Esophagus squamous epithelium (tissue), 5 donors: ENCODE measurements around the gene PLD4. TPM values are rescaled to one million over a fixed set of nuclear protein-coding genes. Genes with fewer than 3 reads are reported as not detected.
"Not testable (repeated sequence)": the region's sequence is repeated elsewhere in the genome, so short reads cannot be mapped to it uniquely, and the experiment has no call there.

Experiments
- DNase-seq: peaks from one replicate; lab custom pipeline; 2025; lab: John Stamatoyannopoulos, UW
- H3K27ac ChIP-seq, 4 donors: fragments of 200-600 bp; sonication (generic); one replicate each; pipeline ENCODE4 v1.5.1; 2016 to 2019; ENCODE audit warnings: mild to moderate bottlenecking in 1 of 4
- H3K27me3 ChIP-seq, 4 donors: fragments of 200-600 bp; sonication (generic); 1 replicate in 3 of 4; 2 replicates in 1 of 4; pipeline versions ENCODE4 v1.5.1 to v1.6.0; 2017 to 2021; ENCODE audit warnings: antibody characterized with exemption in 1 of 4
- H3K36me3 ChIP-seq, 3 donors: fragments of 200-600 bp; sonication (generic); one replicate each; pipeline ENCODE4 v1.5.1; 2016 to 2019
- H3K4me1 ChIP-seq, 3 donors: fragments of 200-600 bp; sonication (generic); one replicate each; pipeline ENCODE4 v1.5.1; 2017 to 2019
- H3K4me3 ChIP-seq, 4 donors: fragments of 200-600 bp; sonication (generic); 1 replicate in 3 of 4; 2 replicates in 1 of 4; pipeline ENCODE4 v1.5.1; 2016 to 2019; ENCODE audit warnings: mild to moderate bottlenecking in 2 of 4, moderate library complexity in 1 of 4
- H3K9me3 ChIP-seq, 3 donors: fragments of 200-600 bp; sonication (generic); one replicate each; pipeline ENCODE4 v1.5.1; 2016 to 2019
- POLR2A ChIP-seq, 4 donors: fragments of 450-650 bp; IDR thresholded peaks; one replicate each; pipeline ENCODE4 v1.6.1; 2017; ENCODE audit warnings: antibody characterized with exemption in 4 of 4, mild to moderate bottlenecking in 4 of 4, moderate library complexity in 3 of 4
- WGBS, 2 donors: methylation state at CpG; one replicate each; pipeline ENCODE4 v1.1.5; 2018; 5-methylcytosine and 5-hydroxymethylcytosine counted together
- intact Hi-C: fragments of 100-400 bp; cut with DNase I; formaldehyde crosslinking; loops from one replicate; pipeline ENCODE4 v1.15.0; 2022
- total RNA-seq, 4 donors: library from RNA; depleted of rRNA; stranded (reverse); fragments of >200 nt; gene quantifications; one replicate each; pipeline ENCODE4 v1.1.0, GENCODE V29; 2016
- TF ChIP-seq, protein P1 (sequence below), 6 experiments: fragments of 450-650 bp in 4 of 6; fragments of 200-600 bp in 2 of 6; sonication (generic) in 2 of 6; IDR thresholded peaks; one replicate each; pipeline ENCODE4 v1.5.1; 2016 to 2019; ENCODE audit warnings: antibody characterized with exemption in 6 of 6, mild to moderate bottlenecking in 4 of 6, moderate library complexity in 4 of 6
- donor health status: DM: yes; HTN: yes; CAD: no.

PLD4 gene
- total RNA-seq, 4 donors from 2014 or later: 0.18 to 0.95 (median 0.64) TPM

DNA sequence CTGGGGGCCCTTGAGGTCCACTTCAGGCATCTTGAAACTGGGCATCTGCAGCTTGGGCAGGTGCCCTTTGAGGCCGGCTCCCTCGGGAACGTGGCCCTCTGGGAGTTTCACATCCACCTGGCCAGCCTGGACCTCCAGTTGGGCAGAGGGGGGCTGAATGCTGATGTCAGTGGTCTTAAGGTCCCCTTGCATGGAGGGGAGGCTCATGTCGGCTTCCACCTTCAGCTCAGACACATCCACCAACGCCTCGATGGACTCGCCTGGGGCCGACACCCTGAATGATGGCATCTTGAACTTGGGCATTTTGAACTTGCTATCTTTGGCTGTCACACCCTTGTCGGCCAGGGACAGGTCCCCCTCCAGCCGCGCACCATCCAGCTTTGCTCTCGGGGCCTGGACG, 22.5 kb downstream of the PLD4 start:
- H3K9me3 ChIP-seq, DNase-seq, H3K4me1 ChIP-seq, H3K4me3 ChIP-seq, H3K27me3 ChIP-seq, intact Hi-C loops, H3K27ac ChIP-seq: not testable (repeated sequence)
- 82 to 95% methylated on average over 7 to 13 of the region's 13 CpGs for WGBS, 2 donors
- peaks cover 0 to 100% (median 6%) of the 10 kb centered on the region in 3 donors for H3K36me3 ChIP-seq

DNA sequence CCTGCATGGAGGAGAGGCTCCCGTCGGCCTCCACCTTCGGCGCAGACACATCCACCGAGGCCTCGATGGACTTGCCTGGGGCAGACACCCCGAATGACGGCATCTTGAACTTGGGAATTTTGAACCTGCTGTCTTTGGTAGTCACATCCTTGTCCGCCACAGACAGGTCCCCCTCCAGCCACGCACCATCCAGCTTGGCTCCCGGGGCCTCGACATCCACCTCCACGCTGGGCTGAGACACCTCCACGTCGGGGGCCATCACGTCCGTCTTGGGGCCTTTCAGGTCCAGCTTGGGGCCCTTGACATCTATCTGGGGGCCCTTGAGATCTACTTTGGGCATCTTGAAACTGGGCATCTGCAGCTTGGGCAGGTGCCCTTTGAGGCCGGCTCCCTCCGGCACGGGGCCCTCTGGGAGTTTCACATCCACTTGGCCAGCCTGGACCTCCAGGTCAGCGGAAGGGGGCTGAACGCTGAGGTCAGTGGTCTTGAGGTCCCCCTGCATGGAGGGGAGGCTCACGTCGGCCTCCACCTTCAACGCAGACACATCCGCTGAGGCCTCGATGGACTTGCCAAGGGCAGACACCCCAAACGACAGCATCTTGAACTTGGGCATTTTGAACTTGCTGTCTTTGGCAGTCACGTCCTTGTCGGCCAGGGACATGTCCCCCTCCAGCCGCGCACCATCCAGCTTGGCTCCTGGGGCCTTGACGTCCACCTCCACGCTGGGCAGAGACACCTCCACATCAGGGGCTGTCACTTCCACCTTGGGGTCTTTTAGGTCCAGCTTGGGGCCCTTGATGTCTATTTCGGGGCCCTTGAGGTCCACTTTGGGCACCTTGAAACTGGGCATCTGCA, 23.4 kb downstream of the PLD4 start:
- H3K27me3 ChIP-seq, H3K4me1 ChIP-seq, intact Hi-C loops, H3K9me3 ChIP-seq, H3K27ac ChIP-seq, DNase-seq, H3K4me3 ChIP-seq: not testable (repeated sequence)
- peaks cover 0 to 100% (median 2%) of the 10 kb centered on the region in 3 donors for H3K36me3 ChIP-seq
- 81 to 93% methylated on average over 6 to 13 of the region's 35 CpGs for WGBS, 2 donors

DNA sequence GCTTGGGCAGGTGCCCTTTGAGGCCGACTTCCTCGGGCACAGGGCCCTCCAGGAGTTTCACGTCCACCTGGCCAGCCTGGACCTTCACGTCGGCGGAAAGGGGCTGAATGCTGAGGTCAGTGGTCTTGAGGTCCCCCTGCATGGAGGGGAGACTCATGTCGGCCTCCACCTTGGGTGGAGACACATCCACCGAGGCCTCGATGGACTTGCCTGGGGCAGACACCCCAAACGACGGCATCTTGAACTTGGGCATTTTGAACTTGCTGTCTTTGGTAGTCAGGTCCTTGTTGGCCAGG, 24.0 kb downstream of the PLD4 start:
- Histone ChIP-seq H3K9me3 (no peaks in the 10 kb centered on the region), H3K27me3 (no peaks in the 10 kb centered on the region), H3K27ac (no peak overlapping the region), H3K36me3 (peaks cover 0 to 100% (median under 1%) of the 10 kb centered on the region in 3 donors), H3K4me3 (no peak overlapping the region), H3K4me1 (no peaks in the 10 kb centered on the region)
- TF ChIP-seq POLR2A (IDR thresholded peaks at IDR 0.05): no peak
- TF ChIP-seq, protein P1, sequence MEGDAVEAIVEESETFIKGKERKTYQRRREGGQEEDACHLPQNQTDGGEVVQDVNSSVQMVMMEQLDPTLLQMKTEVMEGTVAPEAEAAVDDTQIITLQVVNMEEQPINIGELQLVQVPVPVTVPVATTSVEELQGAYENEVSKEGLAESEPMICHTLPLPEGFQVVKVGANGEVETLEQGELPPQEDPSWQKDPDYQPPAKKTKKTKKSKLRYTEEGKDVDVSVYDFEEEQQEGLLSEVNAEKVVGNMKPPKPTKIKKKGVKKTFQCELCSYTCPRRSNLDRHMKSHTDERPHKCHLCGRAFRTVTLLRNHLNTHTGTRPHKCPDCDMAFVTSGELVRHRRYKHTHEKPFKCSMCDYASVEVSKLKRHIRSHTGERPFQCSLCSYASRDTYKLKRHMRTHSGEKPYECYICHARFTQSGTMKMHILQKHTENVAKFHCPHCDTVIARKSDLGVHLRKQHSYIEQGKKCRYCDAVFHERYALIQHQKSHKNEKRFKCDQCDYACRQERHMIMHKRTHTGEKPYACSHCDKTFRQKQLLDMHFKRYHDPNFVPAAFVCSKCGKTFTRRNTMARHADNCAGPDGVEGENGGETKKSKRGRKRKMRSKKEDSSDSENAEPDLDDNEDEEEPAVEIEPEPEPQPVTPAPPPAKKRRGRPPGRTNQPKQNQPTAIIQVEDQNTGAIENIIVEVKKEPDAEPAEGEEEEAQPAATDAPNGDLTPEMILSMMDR (IDR thresholded peaks at IDR 0.05): no peak
- intact Hi-C loops: no loop called here
- no peak for DNase-seq
- no CpG with 5 or more reads among the region's 11 CpGs for WGBS, 2 donors

DNA sequence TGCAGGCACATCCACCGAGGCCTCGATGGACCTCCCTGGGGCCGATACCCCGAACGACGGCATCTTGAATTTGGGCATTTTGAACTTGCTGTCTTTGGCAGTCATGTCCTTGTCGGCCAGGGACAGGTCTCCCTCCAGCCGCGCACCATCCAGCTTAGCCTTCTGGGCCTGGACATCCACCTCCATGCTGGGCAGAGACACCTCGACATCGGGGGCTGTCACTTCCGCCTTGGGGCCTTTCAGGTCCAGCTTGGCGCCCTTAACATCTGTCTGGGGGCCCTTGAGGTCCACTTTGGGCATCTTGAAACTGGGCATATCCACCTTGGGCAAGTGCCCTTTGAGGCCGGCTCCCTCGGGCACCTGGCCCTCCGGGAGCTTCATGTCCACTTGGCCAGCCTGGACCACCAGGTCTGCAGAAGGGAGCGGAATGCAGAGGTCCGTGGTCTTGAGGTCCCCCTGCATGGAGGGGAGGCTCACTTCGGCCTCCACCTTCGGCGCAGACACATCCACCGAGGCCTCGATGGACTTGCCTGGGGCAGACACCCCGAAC, 24.8 kb downstream of the PLD4 start:
- H3K4me3 ChIP-seq, H3K27me3 ChIP-seq, DNase-seq, H3K27ac ChIP-seq, H3K9me3 ChIP-seq, H3K4me1 ChIP-seq, intact Hi-C loops: not testable (repeated sequence)
- WGBS, 2 donors: 100% methylated on average over 3 of the region's 24 CpGs; no CpG with 5 or more reads in 1 of the 2 donors
- H3K36me3 ChIP-seq: peaks cover 5 to 100% (median 8%) of the 10 kb centered on the region in 3 donors

DNA sequence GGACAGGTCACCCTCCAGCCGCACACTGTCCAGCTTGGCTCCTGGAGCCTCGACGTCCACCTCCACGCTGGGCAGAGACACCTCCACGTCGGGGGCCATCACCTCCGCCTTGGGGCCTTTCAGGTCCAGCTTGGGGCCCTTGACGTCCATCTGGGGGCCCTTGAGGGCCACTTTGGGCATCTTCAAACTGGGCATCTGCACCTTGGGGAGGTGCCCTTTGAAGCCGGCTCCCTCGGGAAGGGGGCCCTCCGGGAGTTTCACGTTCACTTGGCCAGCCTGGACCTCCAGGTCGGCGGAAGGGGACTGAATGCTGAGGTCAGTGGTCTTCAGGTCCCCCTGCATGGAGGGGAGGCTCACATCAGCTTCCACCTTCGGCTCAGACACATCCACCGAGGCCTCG, 25.3 kb downstream of the PLD4 start:
- Histone ChIP-seq H3K36me3 (peaks cover 10 to 100% (median 14%) of the 10 kb centered on the region in 3 donors), H3K9me3 (no peaks in the 10 kb centered on the region), H3K27ac (no peak overlapping the region), H3K4me3 (no peak overlapping the region), H3K27me3 (no peaks in the 10 kb centered on the region), H3K4me1 (no peaks in the 10 kb centered on the region)
- intact Hi-C loops: no loop called here
- no peak for DNase-seq
- WGBS, 2 donors: 71% methylated on average over 7 of the region's 17 CpGs; no CpG with 5 or more reads in 1 of the 2 donors
- TF ChIP-seq, protein P1 (IDR thresholded peaks at IDR 0.05): no peak
- no peak for TF ChIP-seq POLR2A (IDR thresholded peaks at IDR 0.05)

DNA sequence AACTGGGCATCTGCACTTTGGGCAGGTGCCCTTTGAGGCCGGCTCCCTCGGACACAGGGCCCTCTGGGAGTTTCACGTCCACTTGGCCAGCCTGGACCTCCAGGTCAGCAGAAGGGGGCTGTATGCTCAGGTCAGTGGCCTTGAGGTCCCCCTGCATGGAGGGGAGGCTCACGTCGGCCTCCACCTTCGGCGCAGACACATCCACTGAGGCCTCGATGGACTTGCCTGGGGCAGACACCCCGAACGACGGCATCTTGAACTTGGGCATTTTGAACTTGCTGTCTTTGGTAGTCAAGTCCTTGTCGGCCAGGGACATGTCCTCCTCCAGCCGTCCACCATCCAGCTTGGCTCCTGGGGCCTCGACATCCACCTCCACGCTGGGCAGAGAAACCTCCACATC, 26.0 kb downstream of the PLD4 start:
- H3K27me3 ChIP-seq, intact Hi-C loops, H3K4me1 ChIP-seq, DNase-seq, H3K4me3 ChIP-seq, H3K9me3 ChIP-seq, H3K27ac ChIP-seq: not testable (repeated sequence)
- H3K36me3 ChIP-seq: peaks cover 17 to 100% (median 21%) of the 10 kb centered on the region in 3 donors
- 100% methylated on average over 2 of the region's 15 CpGs; no CpG with 5 or more reads in 1 of the 2 donors for WGBS, 2 donors

DNA sequence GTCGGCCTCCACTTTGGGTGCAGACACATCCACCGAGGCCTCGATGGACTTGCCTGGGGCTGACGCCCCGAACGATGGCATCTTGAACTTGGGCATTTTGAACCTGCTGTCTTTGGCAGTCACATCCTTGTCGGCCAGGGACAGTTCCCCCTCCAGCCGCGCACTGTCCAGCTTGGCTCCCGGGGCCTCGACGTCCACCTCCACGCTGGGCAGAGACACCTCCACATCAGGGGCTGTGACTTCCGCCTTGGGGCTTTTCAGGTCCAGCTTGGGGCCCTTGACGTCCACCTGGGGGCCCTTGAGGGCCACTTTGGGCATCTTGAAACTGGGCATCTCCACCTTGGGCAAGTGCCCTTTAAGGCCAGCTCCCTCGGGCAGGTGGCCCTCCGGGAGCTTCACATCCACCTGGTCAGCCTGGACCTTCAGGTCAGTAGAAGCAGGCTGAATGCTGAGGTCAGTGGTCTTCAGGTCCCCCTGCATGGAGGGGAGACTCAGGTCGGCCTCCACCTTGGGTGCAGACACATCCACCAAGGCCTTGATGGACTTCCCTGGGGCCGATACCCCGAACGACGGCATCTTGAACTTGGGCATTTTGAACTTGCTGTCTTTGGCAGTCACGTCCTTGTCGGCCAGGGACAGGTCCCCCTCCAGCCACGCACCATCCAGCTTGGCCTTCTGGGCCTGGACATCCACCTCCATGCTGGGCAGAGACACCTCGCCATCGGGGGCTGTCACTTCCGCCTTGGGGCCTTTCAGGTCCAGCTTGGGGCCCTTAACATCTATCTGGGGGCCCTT, 27.4 kb downstream of the PLD4 start:
- DNase-seq, H3K27me3 ChIP-seq, H3K27ac ChIP-seq, H3K4me1 ChIP-seq, H3K4me3 ChIP-seq, H3K9me3 ChIP-seq, intact Hi-C loops: not testable (repeated sequence)
- 80 to 85% methylated on average over 14 to 22 of the region's 28 CpGs for WGBS, 2 donors
- peaks cover 31 to 100% (median 34%) of the 10 kb centered on the region in 3 donors for H3K36me3 ChIP-seq
